Hippocampal formation (tissue), 2 donors: ENCODE measurements around the gene USP32.
"Not testable (repeated sequence)": the region's sequence is repeated elsewhere in the genome, so short reads cannot be mapped to it uniquely, and the experiment has no call there.

ENCODE experiments used
- DNase-seq, 2 donors: peaks; one replicate each; lab custom pipeline; 2025; lab: John Stamatoyannopoulos, UW

The USP32 gene

GRCh38 chr17:60332574-60332973, 59.4 kb downstream of the USP32 start:
- no peak for DNase-seq

GRCh38 chr17:60330731-60331130, 61.2 kb downstream of the USP32 start:
- DNase-seq, result no peak

GRCh38 chr17:60328679-60329078, 63.3 kb downstream of the USP32 start:
- peak in 1 of 2 donors; percentile 11 for DNase-seq

- DNase-seq, result peak in 1 of 2 donors; percentile 8
Observed at GRCh38 chr17:60327901-60328273, 64.0 kb downstream of the USP32 start.

- peak; percentile 53 to 67 for DNase-seq
Observed at GRCh38 chr17:60327134-60327900, 64.6 kb downstream of the USP32 start.

- DNase-seq, result no peak
Observed at GRCh38 chr17:60326702-60327101, 65.2 kb downstream of the USP32 start.

GRCh38 chr17:60325730-60326524, 66.0 kb downstream of the USP32 start:
- no peak for DNase-seq

- DNase-seq, result no peak
Observed at GRCh38 chr17:60323754-60324153, 68.2 kb downstream of the USP32 start.

- no peak for DNase-seq
Observed at GRCh38 chr17:60322056-60322387, 69.9 kb downstream of the USP32 start.

GRCh38 chr17:60321336-60322055, 70.4 kb downstream of the USP32 start:
- no peak for DNase-seq

- DNase-seq, result no peak
Observed at GRCh38 chr17:60318830-60319229, 73.1 kb downstream of the USP32 start.

GRCh38 chr17:60318326-60318725, 73.6 kb downstream of the USP32 start:
- no peak for DNase-seq

- DNase-seq, result no peak
Observed at GRCh38 chr17:60315650-60316049, 76.3 kb downstream of the USP32 start.

- not testable (repeated sequence) for DNase-seq
Observed at GRCh38 chr17:60314900-60315299, 77.0 kb downstream of the USP32 start.

- DNase-seq, result no peak
Observed at GRCh38 chr17:60314423-60314822, 77.5 kb downstream of the USP32 start.

- DNase-seq, result no peak
Observed at GRCh38 chr17:60311936-60312335, 80.0 kb downstream of the USP32 start.

GRCh38 chr17:60311186-60311585, 80.7 kb downstream of the USP32 start:
- DNase-seq, result no peak

- peak; percentile 51 to 60 for DNase-seq
Observed at GRCh38 chr17:60305141-60305540, 86.8 kb downstream of the USP32 start.

GRCh38 chr17:60304502-60304901, 87.4 kb downstream of the USP32 start:
- DNase-seq, result no peak

- no peak for DNase-seq
Observed at GRCh38 chr17:60303406-60304099, 88.4 kb downstream of the USP32 start.

- DNase-seq, result no peak
Observed at GRCh38 chr17:60301649-60302048, 90.3 kb downstream of the USP32 start.

GRCh38 chr17:60300949-60301348, 91.0 kb downstream of the USP32 start:
- no peak for DNase-seq
